Endothelial cell of hepatic sinusoid (primary cell): ENCODE results near the gene SCG2.

ENCODE experiments used
- in situ Hi-C: cut with HindIII; loops from 2 replicates; pipeline ENCODE4 v1.10.0; 2017; ENCODE audit warnings: low sequenced_read_pairs

Gene SCG2

GRCh38 chr2:223585666-223586065, 16.5 kb downstream of the SCG2 start:
- in situ Hi-C loops: no loop called here

- in situ Hi-C loops: no loop called here
Observed at GRCh38 chr2:223582001-223582400, 20.2 kb downstream of the SCG2 start.

GRCh38 chr2:223580951-223581350, 21.2 kb downstream of the SCG2 start:
- in situ Hi-C loops: no loop called here

GRCh38 chr2:223578846-223579245, 23.3 kb downstream of the SCG2 start:
- in situ Hi-C loops: no loop called here

- in situ Hi-C loops: no loop called here
Observed at GRCh38 chr2:223576873-223577272, 25.3 kb downstream of the SCG2 start.

GRCh38 chr2:223570784-223571183, 31.4 kb downstream of the SCG2 start:
- in situ Hi-C loops: no loop called here

- in situ Hi-C loops: loop anchor here (5.0 kb wide), 1 partner anchor 51 kb away; no protein-coding TSS in a partner anchor
Observed at GRCh38 chr2:223566396-223566795, 35.8 kb downstream of the SCG2 start.

GRCh38 chr2:223563462-223563861, 38.7 kb downstream of the SCG2 start:
- in situ Hi-C loops: no loop called here

- in situ Hi-C loops: no loop called here
Observed at GRCh38 chr2:223562078-223562477, 40.1 kb downstream of the SCG2 start.

- in situ Hi-C loops: no loop called here
Observed at GRCh38 chr2:223560749-223561435, 41.3 kb downstream of the SCG2 start.

- in situ Hi-C loops: no loop called here
Observed at GRCh38 chr2:223558970-223559369, 43.2 kb downstream of the SCG2 start.

GRCh38 chr2:223554923-223555322, 47.2 kb downstream of the SCG2 start:
- in situ Hi-C loops: no loop called here

GRCh38 chr2:223549215-223549614, 52.9 kb downstream of the SCG2 start:
- in situ Hi-C loops: no loop called here

GRCh38 chr2:223548194-223548593, 54.0 kb downstream of the SCG2 start:
- in situ Hi-C loops: no loop called here
